H1 (cell line): ENCODE results near the gene RNF212B. TPM values are rescaled to one million over a fixed set of nuclear protein-coding genes. Genes with fewer than 3 reads are reported as not detected.
A peak's percentile ranks its signal among the peaks of the same experiment; 100 is the strongest.

ENCODE experiments used
- CTCF ChIA-PET: fragments of 300-600 bp; sonication (Branson Sonifier 250); formaldehyde crosslinking; loops from one replicate; lab custom pipeline; 2021; ENCODE audit not compliant: partially characterized antibody; lab: Charles Lee
- POLR2A ChIA-PET: fragments of 300-600 bp; sonication (Branson Sonifier 250); formaldehyde crosslinking; loops from one replicate; lab custom pipeline; 2021; ENCODE audit warnings: inconsistent platforms; ENCODE audit not compliant: partially characterized antibody; lab: Charles Lee
- DNase-seq, 2 experiments: peaks; one replicate each; pipeline versions ENCODE4 v3.0.0 to v3.0.0-alpha.2; 2010 to 2022; ENCODE audit warnings: low spot score in 2 of 2, low read depth in 1 of 2, mixed read lengths in 1 of 2
- FAIRE-seq: peaks from 2 replicates; lab custom pipeline; 2011; peaks lifted over from hg19 to GRCh38; lab: Jason Lieb, UNC
- H2AFZ ChIP-seq: 2 replicates; pipeline ENCODE4 v1.8.1; 2012; ENCODE audit warnings: low read length, inconsistent platforms
- H2AK5ac ChIP-seq: 2 replicates; pipeline ENCODE4 v1.6.1; 2013; ENCODE audit warnings: low read depth, low read length
- H2BK120ac ChIP-seq: replicated peaks from 2 replicates; pipeline ENCODE3; 2013; ENCODE audit warnings: low read depth, low read length, inconsistent platforms
- H2BK12ac ChIP-seq: 2 replicates; pipeline ENCODE4 v1.6.1; 2013; ENCODE audit warnings: low read depth, low read length
- H2BK15ac ChIP-seq: 2 replicates; pipeline ENCODE4 v1.6.1; 2013; ENCODE audit warnings: low read length
- H2BK20ac ChIP-seq: 2 replicates; pipeline ENCODE4 v1.6.1; 2013; ENCODE audit warnings: low read length
- H2BK5ac ChIP-seq: 2 replicates; pipeline ENCODE4 v1.6.1; 2013; ENCODE audit warnings: low read depth, low read length
- H3K14ac ChIP-seq: 2 replicates; pipeline ENCODE4 v1.6.1; 2013; ENCODE audit warnings: inconsistent platforms; ENCODE audit not compliant: insufficient read length
- H3K18ac ChIP-seq: 2 replicates; pipeline ENCODE4 v1.6.1; 2013; ENCODE audit warnings: low read length; ENCODE audit errors: extremely low read depth
- H3K23ac ChIP-seq: 2 replicates; pipeline ENCODE4 v1.6.1; 2013; ENCODE audit warnings: inconsistent platforms; ENCODE audit not compliant: insufficient read length
- H3K23me2 ChIP-seq: 2 replicates; pipeline ENCODE4 v1.6.1; 2013; ENCODE audit warnings: low read depth, low read length
- H3K27ac ChIP-seq: 2 replicates; pipeline ENCODE4 v1.6.1; 2011; ENCODE audit warnings: low read depth, low read length, inconsistent platforms
- H3K27me3 ChIP-seq, 4 experiments: replicated peaks in 1 of 4; 1 replicate in 1 of 4; 2 replicates in 3 of 4; pipeline versions ENCODE4 v1.6.1 to v1.8.1; 2011 to 2013; ENCODE audit warnings: low read length in 3 of 4, mild to moderate bottlenecking in 3 of 4, inconsistent platforms in 2 of 4, mixed read lengths in 2 of 4, moderate library complexity in 1 of 4; ENCODE audit not compliant: control insufficient read depth in 3 of 4, insufficient read depth in 3 of 4; ENCODE audit errors: extremely low read depth in 1 of 4
- H3K36me3 ChIP-seq, 4 experiments: 2 replicates each; pipeline versions ENCODE4 v1.6.1 to v1.8.1; 2011 to 2013; ENCODE audit warnings: mild to moderate bottlenecking in 4 of 4, low read length in 3 of 4, moderate library complexity in 2 of 4, control low read depth in 1 of 4, inconsistent platforms in 1 of 4; ENCODE audit not compliant: insufficient read depth in 4 of 4, control insufficient read depth in 2 of 4
- H3K4ac ChIP-seq: replicated peaks from 2 replicates; pipeline ENCODE3; 2013; ENCODE audit warnings: low read length, low read depth, mixed read lengths, inconsistent platforms; ENCODE audit not compliant: insufficient read length
- H3K4me1 ChIP-seq, 4 experiments: replicated peaks in 1 of 4; 1 replicate in 1 of 4; 2 replicates in 3 of 4; pipeline versions ENCODE4 v1.6.1 to v1.8.1; 2011 to 2013; ENCODE audit warnings: low read length in 3 of 4, inconsistent platforms in 2 of 4, mixed read lengths in 1 of 4; ENCODE audit not compliant: insufficient read depth in 4 of 4, control insufficient read depth in 3 of 4
- H3K4me2 ChIP-seq, 2 experiments: 2 replicates each; pipeline versions ENCODE4 v1.6.1 to v1.8.1; 2011 to 2013; ENCODE audit warnings: low read depth in 2 of 2, low read length in 2 of 2, control low read depth in 1 of 2, inconsistent platforms in 1 of 2, mild to moderate bottlenecking in 1 of 2; ENCODE audit not compliant: insufficient read depth in 1 of 2
- H3K4me3 ChIP-seq, 4 experiments: fragments of 200-600, 300-600 bp in 1 of 4; sonication (generic), shearing (Covaris generic), sonication (Bioruptor Twin) in 1 of 4; 2 replicates each; pipeline versions ENCODE4 v1.5.1 to v1.8.1; 2011 to 2016; ENCODE audit warnings: low read length in 4 of 4, low read depth in 3 of 4, control low read depth in 2 of 4, inconsistent platforms in 2 of 4, mild to moderate bottlenecking in 2 of 4, mixed read lengths in 1 of 4, moderate library complexity in 1 of 4; ENCODE audit not compliant: insufficient read depth in 2 of 4; ENCODE audit errors: extremely low read depth in 1 of 4
- H3K56ac ChIP-seq: replicated peaks from 2 replicates; pipeline ENCODE3; 2013; ENCODE audit warnings: low read depth, mild to moderate bottlenecking, mixed read lengths, low read length, inconsistent platforms; ENCODE audit not compliant: insufficient read length
- H3K79me1 ChIP-seq: 2 replicates; pipeline ENCODE4 v1.6.1; 2013; ENCODE audit warnings: low read depth, low read length, control low read depth
- H3K79me2 ChIP-seq, 2 experiments: 2 replicates each; pipeline versions ENCODE4 v1.6.1 to v1.8.1; 2012 to 2013; ENCODE audit warnings: low read length in 2 of 2, mild to moderate bottlenecking in 2 of 2, inconsistent platforms in 1 of 2; ENCODE audit not compliant: insufficient read depth in 2 of 2, control insufficient read depth in 1 of 2
- H3K9ac ChIP-seq, 4 experiments: replicated peaks in 1 of 4; 1 replicate in 1 of 4; 2 replicates in 3 of 4; pipeline versions ENCODE4 v1.6.1 to v1.8.1; 2011 to 2013; ENCODE audit warnings: low read depth in 3 of 4, low read length in 3 of 4, control low read depth in 2 of 4, mild to moderate bottlenecking in 2 of 4, moderate library complexity in 2 of 4, inconsistent platforms in 1 of 4; ENCODE audit errors: extremely low read depth in 1 of 4
- H3K9me3 ChIP-seq, 2 experiments: 2 replicates each; pipeline versions ENCODE4 v1.6.1 to v1.8.1; 2012 to 2013; ENCODE audit warnings: mild to moderate bottlenecking in 2 of 2, moderate library complexity in 2 of 2, control low read depth in 1 of 2, inconsistent platforms in 1 of 2, low read depth in 1 of 2, low read length in 1 of 2, mixed read lengths in 1 of 2; ENCODE audit not compliant: insufficient read depth in 2 of 2
- H4K20me1 ChIP-seq, 2 experiments: replicated peaks in 1 of 2; 2 replicates each; pipeline versions ENCODE3 to v1.8.1; 2011 to 2013; ENCODE audit warnings: inconsistent platforms in 2 of 2, low read length in 2 of 2, mild to moderate bottlenecking in 1 of 2; ENCODE audit not compliant: insufficient read depth in 2 of 2, control insufficient read depth in 1 of 2
- H4K5ac ChIP-seq: 2 replicates; pipeline ENCODE4 v1.6.1; 2013; ENCODE audit warnings: low read length, low read depth, mixed read lengths, inconsistent platforms; ENCODE audit not compliant: insufficient read length
- H4K8ac ChIP-seq: 2 replicates; pipeline ENCODE4 v1.8.0; 2013; ENCODE audit warnings: mild to moderate bottlenecking, moderate library complexity, low read length, inconsistent platforms; ENCODE audit not compliant: insufficient read depth; ENCODE audit errors: extremely low read depth
- H4K91ac ChIP-seq: replicated peaks from 2 replicates; pipeline ENCODE3; 2013; ENCODE audit warnings: low read length, mixed read lengths, inconsistent platforms; ENCODE audit not compliant: insufficient read length
- FOSL1 ChIP-seq: IDR thresholded peaks from 2 replicates; pipeline ENCODE4 v1.6.1; 2011; ENCODE audit warnings: mild to moderate bottlenecking, low read depth, low read length, moderate library complexity; ENCODE audit not compliant: insufficient read depth
- SAP30 ChIP-seq: fragments of 300-600 bp; sonication (generic); IDR thresholded peaks from 2 replicates; pipeline ENCODE4 v1.7.1; 2012; ENCODE audit warnings: low read length, moderate library complexity, mild to moderate bottlenecking, inconsistent platforms; ENCODE audit not compliant: insufficient read depth, insufficient replicate concordance
- WGBS, 2 experiments: shearing (Covaris generic) in 1 of 2; methylation state at CpG; one replicate each; pipeline versions ENCODE4 v1.1.6 to v1.1.7; 2013 to 2015; ENCODE audit warnings: low lambda C conversion rate in 2 of 2, mixed read lengths in 2 of 2, inconsistent platforms in 1 of 2, low coverage in 1 of 2, missing lambda C conversion rate in 1 of 2; ENCODE audit not compliant: insufficient replicate concordance in 2 of 2, insufficient coverage in 1 of 2, insufficient read length in 1 of 2; ENCODE audit errors: extremely low coverage in 1 of 2, missing lambda C conversion rate in 1 of 2; 5-methylcytosine and 5-hydroxymethylcytosine counted together
- polyA plus RNA-seq, 7 experiments: library from polyadenylated mRNA; depleted of rRNA in 3 of 7; stranded (reverse) in 5 of 7; unstranded in 2 of 7; fragments of >200 nt in 5 of 7; fragments of 200-250 nt in 2 of 7; gene quantifications; 1 replicate in 5 of 7; 2 replicates in 1 of 7; 4 replicates in 1 of 7; pipeline versions ENCODE4 v1.2.1 to v1.2.3, GENCODE V29; 2011 to 2013; ENCODE audit warnings: missing spikeins in 2 of 7, mixed read lengths in 2 of 7
- total RNA-seq: library from RNA; stranded (reverse); fragmentation: NEBNext Ultra II Directional; extraction: Animal tissue kit (Norgen Biotek cat#: 25700); gene quantifications from 2 replicates; pipeline ENCODE4 v1.2.1, GENCODE V29; 2021

RNF212B gene
- total and polyA plus RNA-seq, 2 of the 8 experiments (the other 6 are each of a cell fraction or from before 2014, with no cell fraction given): 0.95 to 1.2 TPM

DNA sequence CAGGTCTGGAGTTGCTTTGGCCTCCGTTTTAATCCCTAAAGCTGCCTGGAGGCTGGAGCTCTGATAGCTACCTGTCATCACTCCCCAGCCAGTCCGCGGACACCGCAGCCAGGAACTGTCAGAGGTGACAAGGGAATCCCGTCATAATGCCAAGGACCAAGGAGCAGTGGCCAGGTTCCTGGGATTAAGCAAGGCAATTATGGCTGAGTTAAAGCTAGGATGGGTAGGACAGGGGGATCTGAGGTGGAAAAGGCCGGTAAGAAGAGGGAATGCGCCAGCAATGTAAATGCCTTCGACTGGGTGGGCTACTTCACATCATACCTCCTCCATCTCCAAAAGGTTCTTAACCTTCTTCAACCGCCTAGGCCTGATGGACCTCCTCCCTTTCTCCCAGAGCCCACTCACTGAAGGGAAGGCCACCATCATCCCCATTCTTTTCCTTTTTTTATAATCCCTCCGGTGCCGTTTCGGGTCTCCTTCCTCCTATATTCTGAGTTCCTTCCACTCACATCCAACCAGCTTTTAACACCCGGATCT, 63.0 kb downstream of the RNF212B start:
- 26% methylated on average over 9 of the region's 13 CpGs; no CpG with 5 or more reads in 1 of the 2 experiments for WGBS, 2 experiments
- Histone ChIP-seq H3K4ac (no peak overlapping the region), H2AK5ac (no peak overlapping the region), H4K5ac (no peak overlapping the region), H2BK5ac (no peak overlapping the region), H3K23me2 (peaks cover 15% of the 10 kb centered on the region), H3K79me1 (no peaks in the 10 kb centered on the region), H2BK120ac (no peak overlapping the region), H3K23ac (no peak overlapping the region), H2BK20ac (no peak overlapping the region), H4K20me1 (peaks cover 3 to 5% of the 10 kb centered on the region in 2 experiments), H3K14ac (no peak overlapping the region), H4K91ac (no peak overlapping the region), H3K27me3 (peaks cover 15 to 50% (median 40%) of the 10 kb centered on the region in 4 experiments), H3K9ac (peak overlapping the region in 3 of 4 experiments; percentile 45 to 70 (median 54); a peak in 6 of 7 replicates), H3K56ac (no peak overlapping the region), H4K8ac (no peak overlapping the region), H3K4me1 (peaks cover 0 to 7% (median 1%) of the 10 kb centered on the region in 4 experiments; a peak in 3 of 7 replicates), H3K36me3 (no peaks in the 10 kb centered on the region), H3K27ac (no peak overlapping the region), H3K18ac (no peak overlapping the region), H2BK15ac (no peak overlapping the region), H2AFZ (no peak overlapping the region), H3K4me3 (peak overlapping the region; percentile 56 to 93 (median 73)), H3K79me2 (no peaks in the 10 kb centered on the region), H2BK12ac (no peak overlapping the region), H3K4me2 (peak overlapping the region; percentile 82 to 96), H3K9me3 (no peaks in the 10 kb centered on the region)
- TF ChIP-seq SAP30: peak; percentile 17
- TF ChIP-seq FOSL1: no peak
- POLR2A ChIA-PET: interaction anchor here (0.7 to 4.7 kb wide), 2 partner anchors 16 to 21 kb away, joined by 3 to 35 read pairs; partner anchors contain the start of gene PABPN1
- FAIRE-seq (no peak), DNase-seq (no peak)
- CTCF ChIA-PET: interaction anchor here (0.6 to 2.4 kb wide), 18 partner anchors 12 to 417 kb away, joined by 3 to 9 read pairs (median 4); partner anchors contain the start of gene SLC22A17
